Peyer's patch (tissue), 4 donors: ENCODE data around the gene TEX26. TPM values are rescaled to one million over a fixed set of nuclear protein-coding genes. Genes with fewer than 3 reads are reported as not detected.

Experiments
- DNase-seq, 3 donors: peaks; one replicate each; pipeline ENCODE4 v3.0.0-alpha.2; 2017 to 2019
- H3K27ac ChIP-seq, 4 donors: fragments of 200-600 bp; sonication (generic); one replicate each; pipeline ENCODE4 v1.5.1; 2016 to 2019
- H3K27me3 ChIP-seq, 2 donors: fragments of 200-600 bp; sonication (generic); one replicate each; pipeline ENCODE4 v1.5.1; 2019
- H3K36me3 ChIP-seq, 3 donors: fragments of 200-600 bp; sonication (generic); one replicate each; pipeline ENCODE4 v1.5.1; 2016 to 2019
- H3K4me1 ChIP-seq, 4 donors: fragments of 200-600 bp; sonication (generic); one replicate each; pipeline ENCODE4 v1.5.1; 2016 to 2019
- H3K4me3 ChIP-seq, 4 donors: fragments of 200-600 bp; sonication (generic); 1 replicate in 3 of 4; 2 replicates in 1 of 4; pipeline ENCODE4 v1.5.1; 2016 to 2019; ENCODE audit warnings: mild to moderate bottlenecking in 1 of 4
- H3K9me3 ChIP-seq, 4 donors: fragments of 200-600 bp; sonication (generic); one replicate each; pipeline ENCODE4 v1.5.1; 2016 to 2019; ENCODE audit warnings: mild to moderate bottlenecking in 1 of 4
- POLR2A ChIP-seq, 2 donors: fragments of 450-650 bp; IDR thresholded peaks; one replicate each; pipeline ENCODE4 v1.5.1; 2017; ENCODE audit warnings: antibody characterized with exemption in 2 of 2, mild to moderate bottlenecking in 2 of 2, moderate library complexity in 2 of 2
- total RNA-seq, 4 donors: library from RNA; depleted of rRNA; stranded (reverse); fragments of >200 nt; gene quantifications; one replicate each; pipeline ENCODE4 v1.1.0, GENCODE V29; 2016
- TF ChIP-seq, protein P1 (sequence below), 6 experiments: fragments of 450-650 bp in 4 of 6; fragments of 200-600 bp in 2 of 6; sonication (generic) in 1 of 6; IDR thresholded peaks; one replicate each; pipeline ENCODE4 v1.5.1; 2017 to 2019; ENCODE audit warnings: antibody characterized with exemption in 6 of 6, mild to moderate bottlenecking in 3 of 6, moderate library complexity in 1 of 6

Gene TEX26
- total RNA-seq, 4 donors from 2014 or later = not detected

DNA sequence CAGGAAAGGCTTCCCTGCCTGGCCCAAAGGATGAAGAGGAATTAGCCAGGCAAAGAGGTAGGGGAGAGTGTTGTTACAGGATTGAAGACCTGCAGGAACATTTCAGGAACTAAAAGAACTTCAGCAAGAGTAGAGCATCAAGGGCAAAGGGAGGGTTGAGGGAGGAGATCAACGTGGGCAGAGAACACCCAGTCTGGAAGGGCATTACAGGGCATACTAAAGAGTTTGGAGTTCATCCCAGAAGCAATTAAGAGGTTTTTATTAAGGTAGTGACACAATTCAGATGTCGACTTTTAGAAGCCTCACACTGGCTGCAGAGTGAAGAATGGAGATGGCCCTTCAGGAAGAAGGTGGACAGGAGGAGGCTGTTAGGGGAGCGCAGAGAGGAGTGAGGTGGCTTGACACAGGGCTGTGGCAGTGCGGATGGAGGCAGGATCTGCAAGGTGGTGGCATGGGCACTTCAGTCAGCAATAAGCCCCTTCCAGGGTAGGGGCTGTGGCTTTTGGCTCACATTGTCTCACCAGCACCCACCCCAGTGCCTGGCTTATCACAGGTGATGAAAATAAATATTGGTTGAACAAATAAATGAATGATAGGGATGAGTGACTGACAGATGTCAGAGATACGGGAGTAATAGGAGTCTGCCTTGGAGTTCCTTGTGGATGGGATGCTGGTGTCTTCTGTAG, 24.9 kb downstream of the TEX26 start:
- Histone ChIP-seq H3K36me3 (no peaks in the 10 kb centered on the region), H3K4me3 (no peak overlapping the region), H3K4me1 (no peaks in the 10 kb centered on the region), H3K27me3 (no peaks in the 10 kb centered on the region), H3K27ac (no peak overlapping the region), H3K9me3 (no peaks in the 10 kb centered on the region)
- TF ChIP-seq, protein P1, sequence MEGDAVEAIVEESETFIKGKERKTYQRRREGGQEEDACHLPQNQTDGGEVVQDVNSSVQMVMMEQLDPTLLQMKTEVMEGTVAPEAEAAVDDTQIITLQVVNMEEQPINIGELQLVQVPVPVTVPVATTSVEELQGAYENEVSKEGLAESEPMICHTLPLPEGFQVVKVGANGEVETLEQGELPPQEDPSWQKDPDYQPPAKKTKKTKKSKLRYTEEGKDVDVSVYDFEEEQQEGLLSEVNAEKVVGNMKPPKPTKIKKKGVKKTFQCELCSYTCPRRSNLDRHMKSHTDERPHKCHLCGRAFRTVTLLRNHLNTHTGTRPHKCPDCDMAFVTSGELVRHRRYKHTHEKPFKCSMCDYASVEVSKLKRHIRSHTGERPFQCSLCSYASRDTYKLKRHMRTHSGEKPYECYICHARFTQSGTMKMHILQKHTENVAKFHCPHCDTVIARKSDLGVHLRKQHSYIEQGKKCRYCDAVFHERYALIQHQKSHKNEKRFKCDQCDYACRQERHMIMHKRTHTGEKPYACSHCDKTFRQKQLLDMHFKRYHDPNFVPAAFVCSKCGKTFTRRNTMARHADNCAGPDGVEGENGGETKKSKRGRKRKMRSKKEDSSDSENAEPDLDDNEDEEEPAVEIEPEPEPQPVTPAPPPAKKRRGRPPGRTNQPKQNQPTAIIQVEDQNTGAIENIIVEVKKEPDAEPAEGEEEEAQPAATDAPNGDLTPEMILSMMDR (IDR thresholded peaks at IDR 0.05) = no peak
- TF ChIP-seq POLR2A (IDR thresholded peaks at IDR 0.05) = no peak
- DNase-seq = no peak

DNA sequence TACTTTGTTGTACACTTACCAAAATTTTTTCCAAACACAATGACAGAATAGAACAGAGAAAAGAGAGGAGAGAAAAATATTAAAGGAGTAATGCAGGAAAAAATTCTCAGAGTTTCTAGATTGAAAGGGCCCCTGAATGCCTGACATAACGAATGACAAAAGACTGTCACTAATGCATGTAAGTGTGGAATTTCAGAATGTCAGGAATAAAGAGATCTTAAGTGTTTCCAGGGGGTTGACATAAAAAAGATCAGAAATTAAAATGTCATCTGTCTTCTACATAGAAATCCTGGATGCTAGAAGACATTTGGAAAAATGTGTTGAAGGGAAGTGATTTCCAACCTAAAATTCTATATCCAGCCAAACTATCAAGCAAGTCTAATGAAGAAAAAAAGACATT, 27.2 kb downstream of the TEX26 start:
- Histone ChIP-seq H3K4me1 (no peaks in the 10 kb centered on the region), H3K27me3 (no peaks in the 10 kb centered on the region), H3K27ac (no peak overlapping the region), H3K9me3 (no peaks in the 10 kb centered on the region), H3K4me3 (no peak overlapping the region), H3K36me3 (no peaks in the 10 kb centered on the region)
- TF ChIP-seq, protein P1 (IDR thresholded peaks at IDR 0.05) = no peak
- no peak for TF ChIP-seq POLR2A (IDR thresholded peaks at IDR 0.05)
- no peak for DNase-seq

DNA sequence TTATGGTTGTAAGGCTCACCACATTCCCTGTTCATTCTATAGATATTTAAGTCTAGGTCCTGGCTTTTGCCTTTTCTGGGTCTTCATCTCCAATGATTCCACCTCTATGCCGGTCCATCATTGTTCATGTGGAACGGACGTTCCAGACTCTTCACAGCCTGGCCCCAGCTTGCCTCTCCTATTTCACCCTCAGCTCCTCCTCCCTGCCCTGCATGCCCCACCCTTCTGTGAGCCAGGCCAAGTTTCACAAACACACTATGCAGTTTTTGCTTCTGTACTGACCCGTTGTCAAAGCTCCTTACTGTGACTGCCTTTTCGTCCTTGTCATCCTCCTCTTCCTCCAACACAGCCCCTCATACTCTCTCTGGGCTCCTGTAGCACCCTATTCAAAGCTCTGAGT, 31.3 kb downstream of the TEX26 start:
- Histone ChIP-seq H3K27ac (no peak overlapping the region), H3K4me1 (no peaks in the 10 kb centered on the region), H3K36me3 (no peaks in the 10 kb centered on the region), H3K4me3 (no peak overlapping the region), H3K27me3 (no peaks in the 10 kb centered on the region), H3K9me3 (no peaks in the 10 kb centered on the region)
- no peak for DNase-seq
- no peak for TF ChIP-seq POLR2A (IDR thresholded peaks at IDR 0.05)
- TF ChIP-seq, protein P1 (IDR thresholded peaks at IDR 0.05) = no peak

DNA sequence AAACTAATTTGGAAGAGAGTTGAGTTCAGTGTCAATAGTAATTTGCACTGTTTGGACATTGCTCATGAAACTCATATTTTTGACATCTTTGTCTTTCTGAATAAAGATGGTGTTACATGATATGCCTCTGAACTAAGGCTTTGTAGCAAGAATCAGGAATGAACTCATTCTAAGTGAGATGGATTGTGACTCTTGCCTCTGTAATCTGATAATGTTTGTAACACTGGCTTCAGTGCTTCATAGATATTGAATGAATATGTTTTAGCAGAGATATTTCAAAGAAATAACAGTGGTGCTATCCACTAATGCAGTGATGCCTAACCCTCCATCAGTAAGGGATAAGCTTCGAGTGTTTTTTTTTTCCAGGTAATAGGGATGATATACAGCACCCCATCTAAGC, 32.9 kb downstream of the TEX26 start:
- no peaks in the 10 kb centered on the region for H3K27me3 ChIP-seq
- DNase-seq = no peak
- TF ChIP-seq POLR2A (IDR thresholded peaks at IDR 0.05) = no peak
- TF ChIP-seq, protein P1 (IDR thresholded peaks at IDR 0.05) = no peak
- no peak overlapping the region for H3K4me3 ChIP-seq
- H3K4me1 ChIP-seq = no peaks in the 10 kb centered on the region
- no peaks in the 10 kb centered on the region for H3K9me3 ChIP-seq
- H3K36me3 ChIP-seq = no peaks in the 10 kb centered on the region
- H3K27ac ChIP-seq = no peak overlapping the region

DNA sequence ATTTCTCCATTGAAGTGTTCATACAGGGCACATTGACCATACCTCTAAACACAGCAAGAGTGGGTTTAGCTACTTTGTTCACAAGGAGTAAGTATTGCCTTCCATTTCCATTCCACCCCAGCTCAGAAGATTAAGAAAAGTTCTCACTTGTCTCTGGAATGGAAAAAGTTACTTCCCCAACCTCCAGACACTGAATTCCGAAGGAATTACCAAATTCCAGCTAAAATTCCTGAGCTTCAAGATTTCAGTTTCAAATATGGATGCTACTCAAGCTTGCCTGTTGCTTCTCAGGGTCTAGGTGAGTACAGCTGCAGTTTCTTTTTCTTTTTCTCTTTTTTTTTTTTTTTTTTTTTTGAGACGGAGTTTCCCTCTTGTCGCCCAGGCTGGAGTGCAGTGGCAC, 33.6 kb downstream of the TEX26 start:
- no peak for DNase-seq
- no peak overlapping the region for H3K27ac ChIP-seq
- H3K27me3 ChIP-seq = no peaks in the 10 kb centered on the region
- H3K36me3 ChIP-seq = no peaks in the 10 kb centered on the region
- H3K4me1 ChIP-seq = no peaks in the 10 kb centered on the region
- TF ChIP-seq POLR2A (IDR thresholded peaks at IDR 0.05) = no peak
- no peaks in the 10 kb centered on the region for H3K9me3 ChIP-seq
- no peak overlapping the region for H3K4me3 ChIP-seq

DNA sequence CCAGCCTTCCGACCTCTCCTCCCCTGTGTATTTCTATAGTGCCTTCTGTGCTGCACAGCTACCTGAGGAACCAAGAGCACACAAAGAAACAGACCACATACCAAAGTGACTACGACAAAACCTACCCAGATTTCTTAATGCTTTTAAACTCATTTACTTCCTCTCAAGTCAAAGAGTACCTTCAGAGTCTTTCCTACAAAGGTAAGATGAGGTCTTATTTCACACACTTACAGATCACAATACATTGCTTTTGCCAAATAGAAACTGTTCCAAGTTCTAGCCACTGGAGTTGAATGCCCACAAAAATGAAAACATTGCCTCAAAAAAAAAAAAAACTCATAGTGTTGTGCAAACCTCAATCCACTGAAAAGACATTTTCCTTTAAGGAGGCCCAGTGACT, 36.4 kb downstream of the TEX26 start:
- no peak overlapping the region for H3K4me3 ChIP-seq
- H3K27ac ChIP-seq = no peak overlapping the region
- H3K36me3 ChIP-seq = no peaks in the 10 kb centered on the region
- no peak for DNase-seq
- no peaks in the 10 kb centered on the region for H3K4me1 ChIP-seq
- no peaks in the 10 kb centered on the region for H3K27me3 ChIP-seq
- TF ChIP-seq, protein P1 (IDR thresholded peaks at IDR 0.05) = no peak
- no peak for TF ChIP-seq POLR2A (IDR thresholded peaks at IDR 0.05)
- H3K9me3 ChIP-seq = no peaks in the 10 kb centered on the region
